GM18511 (cell line): ENCODE data around the gene GNAQ.

Experiments used
- ATAC-seq: cut with Tn5 transposase; IDR thresholded peaks from one replicate; pipeline ENCODE4 v1.9.1; 2021; ENCODE audit warnings: mild to moderate bottlenecking, moderate library complexity; ENCODE audit not compliant: unreplicated experiment

Gene GNAQ

DNA sequence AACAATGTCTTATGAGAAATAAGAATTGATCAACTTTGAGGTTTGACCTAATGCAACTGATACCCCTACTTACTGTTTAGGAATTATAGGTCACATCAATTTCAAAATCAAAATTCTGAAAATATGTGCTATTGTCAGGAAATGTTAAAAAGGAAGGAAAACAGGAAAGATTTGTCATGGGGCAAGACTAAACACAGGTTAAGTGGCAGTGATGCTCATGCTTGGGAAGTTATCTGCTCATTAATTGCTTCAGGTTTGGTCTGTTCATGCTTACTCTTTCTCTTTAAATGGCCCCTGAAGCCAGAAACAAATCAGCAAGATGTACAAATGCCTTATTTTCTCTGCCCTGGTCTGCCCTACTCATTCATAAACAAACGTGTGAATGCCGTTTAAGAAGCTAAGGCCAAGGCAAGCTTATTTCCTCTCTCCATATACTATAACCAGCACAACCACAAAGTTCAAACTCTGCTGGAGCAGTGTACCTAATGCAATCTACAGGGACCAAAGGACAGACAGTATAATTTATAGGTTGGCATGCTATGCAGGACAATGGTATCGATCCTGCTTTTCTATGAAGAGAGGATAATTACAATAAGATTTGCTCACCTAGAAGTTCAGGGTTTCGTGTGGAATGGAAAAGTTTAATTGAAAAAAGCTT, 177.2 kb downstream of the GNAQ start:
- ATAC-seq, result no peak

DNA sequence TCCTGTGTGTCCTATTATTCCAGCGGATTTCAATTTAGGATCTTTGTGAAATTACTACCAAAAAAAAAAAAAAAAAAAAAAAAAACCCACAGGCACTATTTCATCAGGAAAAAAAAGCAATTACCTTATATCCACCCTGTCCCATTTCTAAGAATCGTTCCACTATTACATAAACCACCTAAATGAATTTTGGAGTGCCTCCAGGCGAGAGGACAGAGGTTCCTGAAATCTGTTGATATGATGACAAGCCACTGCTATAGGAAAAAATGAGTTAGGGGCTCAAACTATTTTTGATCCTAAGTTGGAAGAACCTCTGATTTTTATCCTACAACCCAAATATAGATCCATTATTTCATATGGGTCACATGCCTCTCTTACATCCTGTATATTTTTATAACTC, 177.9 kb downstream of the GNAQ start:
- no peak for ATAC-seq

DNA sequence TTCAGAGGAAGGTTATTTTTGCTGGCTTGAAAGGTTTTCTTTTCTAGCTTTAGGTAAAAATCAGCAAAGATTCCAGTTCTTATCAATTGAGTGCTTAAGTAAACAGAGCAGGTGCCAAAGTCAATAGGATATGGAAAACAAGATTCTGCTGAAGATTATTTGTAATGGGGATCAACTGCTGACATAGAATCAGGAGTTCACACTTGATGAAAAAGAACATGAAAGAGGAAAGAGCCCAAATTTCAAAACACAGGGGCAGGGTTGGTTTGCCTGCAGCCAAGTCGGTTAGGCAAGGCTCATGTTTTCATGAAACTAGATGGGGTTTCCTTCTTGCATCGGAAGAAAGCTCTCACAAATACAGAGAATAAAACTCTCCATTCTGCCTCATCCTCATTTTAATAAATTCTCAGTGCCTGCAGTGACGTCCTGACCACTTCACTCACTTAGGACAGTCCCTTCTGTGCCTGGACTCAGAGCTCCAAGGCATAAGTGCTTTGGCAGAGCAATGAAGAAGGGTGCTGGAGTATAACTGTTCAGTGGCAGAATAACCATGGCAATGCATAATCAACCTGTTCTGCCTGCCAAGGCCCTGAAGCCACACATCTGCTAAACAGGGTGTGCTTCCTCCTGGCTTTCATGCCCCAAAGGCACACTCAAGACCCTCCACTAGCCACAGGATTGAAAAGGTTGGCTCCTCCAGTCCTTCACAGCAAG, 179.6 kb downstream of the GNAQ start:
- no peak for ATAC-seq

DNA sequence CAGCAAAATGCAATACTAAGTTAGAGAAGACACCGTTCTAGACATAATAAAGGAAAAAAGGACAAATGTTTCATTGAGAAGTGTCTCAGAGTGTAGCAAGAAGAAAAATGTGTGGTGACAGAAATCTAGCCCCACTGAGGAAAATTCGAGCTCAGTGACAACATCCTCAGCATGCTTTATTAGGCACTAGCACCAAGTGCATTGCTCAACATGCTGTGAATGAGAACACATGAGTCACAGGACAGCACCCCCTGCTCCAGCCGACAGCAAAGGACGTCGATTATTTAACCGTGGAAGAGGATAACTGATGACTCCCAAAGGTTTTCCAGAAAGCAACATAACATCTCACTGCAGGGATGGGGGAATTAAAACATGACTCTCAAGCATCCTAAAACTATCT, 182.7 kb downstream of the GNAQ start:
- no peak for ATAC-seq

DNA sequence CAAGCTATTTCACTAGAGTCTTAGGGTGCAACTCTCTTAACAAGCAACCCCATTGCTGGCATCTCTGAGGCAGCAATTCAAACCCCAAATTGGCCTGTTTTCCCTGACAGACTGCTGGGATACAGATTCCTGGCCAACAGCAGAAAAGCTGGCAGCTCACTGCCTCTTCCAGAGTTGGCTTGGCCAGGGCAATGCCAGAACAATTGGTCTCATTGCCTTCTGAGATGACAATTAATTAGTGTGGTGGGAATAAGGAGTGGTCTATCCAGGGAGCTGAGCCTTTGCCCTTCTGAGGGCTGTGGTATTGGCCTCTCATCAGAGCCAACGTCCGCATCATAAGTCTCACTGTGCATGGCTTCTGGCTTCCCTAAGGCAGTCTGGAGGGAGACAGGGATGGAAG, 183.2 kb downstream of the GNAQ start:
- ATAC-seq, result no peak

DNA sequence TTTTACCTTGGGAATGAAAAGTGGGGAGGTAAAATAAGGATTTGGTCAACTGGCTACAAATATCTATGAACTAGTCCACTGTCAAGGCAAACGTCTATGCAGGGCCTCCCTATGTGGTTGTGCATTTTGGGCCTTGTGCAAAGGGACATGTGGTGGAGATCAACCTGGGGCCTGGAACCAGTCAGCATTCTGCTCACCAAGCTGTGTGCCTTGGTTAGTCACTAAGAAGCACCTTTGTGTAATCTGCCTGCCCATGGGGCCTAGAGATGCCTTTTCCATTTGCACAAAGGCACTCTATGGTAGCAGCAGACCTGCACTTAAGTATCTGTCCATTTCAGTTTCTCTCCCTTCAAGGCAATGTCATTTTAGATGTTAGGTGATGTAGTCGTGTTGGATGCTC, 184.0 kb downstream of the GNAQ start:
- ATAC-seq, result no peak

DNA sequence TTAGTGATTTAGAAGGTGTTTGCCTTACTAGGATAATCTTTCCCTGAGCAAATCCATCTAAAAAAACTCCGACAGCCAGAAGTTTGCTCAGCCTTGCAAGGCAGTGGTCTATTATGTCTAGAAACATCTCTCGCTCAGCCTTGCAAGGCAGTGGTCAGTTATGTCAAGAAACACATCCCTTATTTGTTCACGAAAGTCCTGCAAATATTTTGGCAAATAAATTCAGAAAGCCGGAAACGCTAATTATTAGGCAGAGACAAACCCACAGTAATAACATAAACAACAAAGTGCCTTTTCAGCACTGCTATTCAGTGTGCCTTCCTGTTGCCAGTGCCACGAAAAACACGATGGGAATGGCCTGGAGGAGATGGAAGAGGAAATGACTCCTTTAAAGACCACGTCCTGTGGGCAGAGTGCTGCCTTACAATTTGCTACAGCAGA, 184.5 kb downstream of the GNAQ start:
- ATAC-seq, result no peak

DNA sequence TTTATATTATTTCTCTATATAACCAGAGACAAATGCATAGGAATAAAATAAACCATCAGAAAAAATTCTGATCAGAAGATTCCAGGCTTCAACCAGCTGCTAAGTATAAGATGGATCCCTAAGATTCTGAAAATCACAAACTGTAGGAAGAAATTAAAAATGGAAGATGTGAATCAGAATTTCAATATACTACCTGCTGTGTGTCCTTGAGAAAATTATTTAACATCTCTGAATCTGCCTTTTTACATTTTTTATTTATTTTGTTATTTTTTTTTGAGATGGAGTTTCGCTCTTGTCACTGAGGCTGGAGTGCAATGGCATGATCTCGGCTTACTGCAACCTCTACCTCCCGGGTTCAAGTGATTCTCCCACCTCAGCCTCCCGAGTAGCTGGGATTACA, 187.2 kb downstream of the GNAQ start:
- no peak for ATAC-seq

DNA sequence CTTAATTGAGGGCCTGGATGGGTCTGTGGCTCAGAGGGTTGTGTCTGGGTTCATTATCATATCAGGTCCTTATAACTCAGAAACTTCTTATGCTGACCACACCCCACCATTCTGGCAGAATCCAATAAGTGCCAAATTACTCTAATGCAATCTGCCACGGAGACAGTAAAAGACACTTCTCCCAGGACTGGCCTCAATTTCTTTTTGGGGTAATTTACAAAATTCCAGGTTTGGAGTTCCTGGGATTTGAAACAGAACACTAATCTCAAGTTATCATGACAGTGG, 187.8 kb downstream of the GNAQ start:
- ATAC-seq, result no peak

DNA sequence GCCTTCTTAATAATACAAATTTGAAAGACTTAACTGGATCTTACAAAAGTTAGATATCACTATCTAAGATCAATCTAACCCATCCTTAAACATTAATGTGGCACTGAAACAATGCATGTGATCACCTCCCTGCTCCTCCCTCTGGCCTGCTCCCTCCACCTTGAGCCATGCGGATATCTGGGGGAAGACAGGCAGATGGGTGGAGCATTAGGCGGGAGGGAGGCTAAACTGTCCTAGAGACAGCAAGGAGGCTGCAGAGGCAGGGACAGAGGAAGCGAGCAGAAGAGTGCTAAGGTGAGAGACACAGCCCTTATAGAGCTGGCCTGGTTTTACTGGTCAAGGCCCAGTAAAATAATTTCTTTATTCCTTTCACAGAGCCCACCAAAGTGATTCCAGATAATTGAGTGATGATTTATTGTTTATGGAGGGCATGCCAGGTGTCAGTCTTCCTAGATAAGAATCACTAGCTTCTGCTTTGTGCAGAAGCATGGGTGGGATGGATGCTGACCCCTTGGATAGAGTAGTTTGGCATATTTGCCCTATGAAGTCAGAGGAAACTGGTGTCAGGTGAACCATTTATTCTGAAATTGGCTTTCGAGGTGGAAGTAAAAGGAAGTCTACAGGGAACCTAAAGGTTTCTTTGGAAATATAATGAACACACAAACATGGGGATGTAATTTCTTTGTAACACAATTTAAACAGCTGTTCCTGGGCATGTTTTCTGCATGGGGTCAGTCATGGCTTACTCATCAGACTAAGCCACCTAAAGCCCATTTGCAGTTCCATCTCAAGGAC, 188.3 kb downstream of the GNAQ start:
- no peak for ATAC-seq

DNA sequence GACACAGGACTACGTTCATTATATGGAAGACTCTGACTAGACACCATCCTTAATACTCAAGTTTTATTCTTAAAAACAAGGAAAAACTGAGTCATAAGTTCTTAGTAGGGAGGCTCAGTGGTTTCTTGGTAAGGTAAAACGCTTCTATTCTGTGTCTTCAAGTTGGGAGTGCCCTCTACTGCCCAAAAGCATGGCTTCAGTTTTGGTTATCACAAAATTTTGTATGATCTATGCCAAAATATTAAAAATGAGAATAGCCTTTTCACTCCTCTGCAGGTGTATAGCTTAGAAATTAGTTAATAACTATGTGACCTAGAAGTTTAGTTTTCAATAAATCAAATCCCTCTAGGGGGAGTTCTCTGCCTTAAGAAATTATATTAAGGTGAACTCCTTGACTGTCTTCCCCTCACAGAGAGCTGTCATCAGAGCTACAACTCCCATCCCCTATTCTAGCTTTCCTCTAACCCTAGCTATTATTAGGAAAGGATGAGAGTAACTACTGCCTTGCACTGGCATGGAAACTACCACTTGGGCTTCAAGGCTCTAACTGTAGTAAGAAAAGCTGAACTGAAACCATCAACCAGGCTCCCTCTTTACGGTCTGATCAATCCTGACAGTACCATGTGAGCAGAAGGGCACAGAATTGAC, 189.7 kb downstream of the GNAQ start:
- ATAC-seq, result peak; percentile 86

DNA sequence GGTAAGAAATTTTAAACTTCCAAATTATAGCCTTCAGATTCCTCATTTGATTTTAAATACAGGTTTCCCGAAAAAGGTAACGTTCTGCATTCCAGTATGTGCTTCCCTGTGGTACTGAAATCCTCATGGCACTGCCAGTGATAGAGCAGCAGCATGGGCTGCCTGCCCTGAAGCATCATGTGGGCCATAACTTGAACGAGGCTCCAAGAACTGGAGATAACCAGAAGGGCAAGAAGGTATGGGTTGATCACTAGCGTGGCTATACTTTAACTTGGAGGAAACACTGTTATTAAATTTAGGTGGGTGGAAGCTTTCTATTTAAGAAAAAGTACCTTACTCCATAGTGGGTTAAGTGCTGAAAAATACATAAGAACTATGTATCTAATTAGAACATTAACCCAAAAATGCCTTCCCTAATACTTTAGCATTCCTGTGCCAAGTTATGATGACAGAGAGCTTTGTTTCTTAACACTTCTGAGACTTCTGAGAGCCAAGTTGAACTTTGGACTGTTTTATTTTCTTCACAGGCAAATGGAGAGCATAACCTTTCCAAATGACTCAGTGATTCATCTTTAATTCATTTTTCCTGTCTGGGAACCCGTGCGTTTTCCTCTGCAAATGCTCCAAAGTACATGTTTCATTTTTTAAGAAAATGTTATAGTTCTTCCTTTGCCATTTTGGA, 192.0 kb downstream of the GNAQ start:
- ATAC-seq, result no peak

DNA sequence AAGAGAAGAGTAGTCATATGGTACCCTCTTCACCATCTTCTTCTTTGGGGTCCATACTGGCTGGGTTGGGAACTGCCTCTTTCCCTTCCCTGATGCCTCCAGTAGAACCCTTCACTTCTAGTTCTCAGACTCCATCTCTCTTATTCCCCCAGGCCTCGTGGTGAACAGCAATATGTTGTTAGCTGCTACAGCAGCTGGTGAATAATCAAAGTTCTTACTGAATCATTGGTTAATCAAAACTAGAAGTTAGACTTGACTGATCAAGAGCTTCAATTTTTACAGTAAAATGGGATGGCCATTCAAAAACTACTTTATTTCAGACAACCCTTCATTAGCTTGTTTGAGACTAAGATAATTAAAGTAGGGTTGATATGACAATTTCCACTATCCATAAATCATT, 192.6 kb downstream of the GNAQ start:
- ATAC-seq, result no peak

DNA sequence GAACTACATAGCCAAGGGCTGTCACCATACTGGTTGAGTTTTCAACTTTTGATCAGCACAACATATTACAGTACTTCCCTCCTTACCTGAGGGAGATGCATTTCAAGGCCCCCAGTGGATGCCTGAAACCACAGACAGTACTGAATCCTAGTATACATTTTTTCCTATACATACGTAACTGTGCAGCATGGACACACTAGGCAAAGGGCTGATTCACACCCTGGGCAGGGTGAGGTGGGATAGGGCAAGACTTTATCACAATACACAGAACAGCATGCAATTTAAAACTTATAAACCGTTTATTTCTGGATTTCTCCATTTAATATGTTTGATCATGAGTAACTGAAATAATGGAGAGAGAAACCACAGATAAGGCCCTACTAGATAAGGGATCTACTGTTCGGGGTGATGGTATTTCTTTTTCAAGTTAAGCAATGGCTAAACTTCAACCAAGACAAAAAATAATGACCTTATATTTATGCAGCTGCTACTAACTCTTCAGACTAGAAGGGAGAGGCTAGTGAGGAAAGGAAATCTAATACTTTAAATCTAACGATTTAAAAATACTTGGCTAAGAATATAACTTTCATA, 196.6 kb downstream of the GNAQ start:
- ATAC-seq, result no peak

DNA sequence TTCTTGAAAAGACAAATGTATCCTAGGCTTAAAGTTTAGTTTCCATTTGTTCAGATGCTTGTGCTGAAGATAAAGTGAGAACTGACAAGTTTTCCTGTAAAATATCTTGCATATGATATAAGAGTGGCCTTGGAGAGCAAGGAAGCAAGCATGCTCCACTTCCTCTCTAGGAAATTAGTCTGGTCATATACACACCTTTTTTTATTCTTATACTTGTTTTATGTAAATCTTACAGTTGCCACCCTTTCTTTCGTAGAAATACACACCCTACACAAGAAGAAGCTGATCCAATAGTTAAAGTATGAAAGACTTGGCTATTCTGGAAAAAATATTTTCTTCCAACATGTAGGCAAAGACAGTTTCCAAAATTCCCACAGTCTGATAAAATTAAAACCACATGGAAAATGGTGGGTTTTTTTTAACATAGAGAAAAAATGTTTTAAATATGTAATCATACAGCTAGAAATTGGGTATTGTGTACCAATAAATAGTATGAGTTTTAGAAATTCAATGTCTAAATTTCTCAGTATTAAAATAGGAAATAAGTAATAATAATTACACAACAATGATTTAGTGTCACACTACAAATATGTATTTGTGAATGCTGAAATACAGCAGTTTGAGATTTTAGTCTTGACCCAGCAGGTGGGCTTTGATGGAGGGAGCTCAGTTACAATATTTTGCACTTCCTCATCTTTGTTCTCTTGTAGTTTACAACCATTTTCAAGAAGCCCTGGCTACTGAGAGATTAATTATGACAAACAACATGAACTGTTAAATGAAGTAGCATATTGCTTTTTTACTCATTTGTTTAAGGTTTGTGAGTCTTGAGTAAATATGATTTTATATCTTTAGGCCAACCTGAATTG, 197.8 kb downstream of the GNAQ start:
- no peak for ATAC-seq

DNA sequence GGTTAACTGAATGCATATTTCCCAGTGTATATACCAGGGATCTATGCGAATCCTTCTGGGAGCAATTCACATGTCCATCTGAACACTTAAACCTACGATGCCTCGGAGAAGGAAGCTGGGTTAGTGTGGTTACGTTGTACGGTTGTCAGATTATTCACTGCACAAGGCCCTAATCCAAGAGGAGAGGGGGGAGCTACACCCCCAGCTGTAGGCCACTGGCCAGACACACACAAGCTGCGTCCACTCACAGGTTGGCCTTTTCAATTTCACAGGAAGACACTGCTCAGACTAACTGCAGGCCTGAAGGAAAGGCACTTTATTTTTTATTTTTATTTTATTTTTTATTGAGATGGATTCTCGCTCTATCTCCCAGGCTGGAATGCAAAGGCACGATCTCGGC, 199.0 kb downstream of the GNAQ start:
- no peak for ATAC-seq

DNA sequence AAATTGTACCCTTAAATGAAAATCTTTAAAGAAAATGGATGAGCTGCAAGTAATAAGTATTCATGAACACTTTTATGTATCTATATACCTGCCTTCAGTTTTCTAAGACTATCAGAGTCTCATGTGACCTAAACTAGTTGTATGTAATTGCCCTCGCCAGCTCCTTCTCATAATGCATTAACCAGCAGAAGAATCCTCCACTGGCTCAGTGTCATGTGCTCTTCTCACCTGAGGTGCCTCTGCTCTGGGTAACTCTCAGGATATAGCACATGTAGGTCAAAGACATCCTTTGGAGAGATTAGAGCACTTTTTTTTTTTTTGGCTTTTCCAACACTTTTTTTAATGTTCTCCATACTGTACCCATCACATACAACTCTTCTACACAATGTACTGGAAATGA, 199.8 kb downstream of the GNAQ start:
- ATAC-seq, result no peak

DNA sequence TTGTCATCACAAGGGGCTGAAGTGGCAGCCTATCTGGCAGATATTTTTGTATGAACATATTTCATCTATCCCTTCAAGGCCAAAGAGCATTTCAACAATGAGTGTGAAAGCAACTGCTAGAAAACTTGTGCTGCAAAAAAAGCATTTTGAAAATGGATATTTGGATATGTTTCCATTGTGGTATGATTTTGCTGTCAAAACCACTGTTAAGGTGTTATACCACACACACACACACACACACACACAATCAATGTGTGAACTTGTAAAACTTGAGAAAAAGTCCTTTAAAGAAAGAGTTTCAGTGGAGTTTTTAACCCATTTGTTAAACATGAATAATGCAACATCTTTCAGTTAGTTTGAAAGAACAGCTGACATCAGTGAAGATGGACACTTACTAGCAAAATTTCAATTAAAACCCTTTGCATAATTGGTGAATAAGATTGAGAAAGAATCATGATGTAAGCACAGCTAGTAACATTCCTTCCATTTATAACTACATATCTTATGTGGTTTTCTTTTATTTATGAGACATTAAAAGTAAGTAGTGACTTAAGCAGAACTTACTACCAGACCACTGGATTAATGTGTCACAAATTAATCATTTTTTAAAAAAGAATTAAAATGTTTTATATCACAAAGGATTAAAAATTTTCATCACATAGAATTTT, 200.9 kb downstream of the GNAQ start:
- no peak for ATAC-seq

DNA sequence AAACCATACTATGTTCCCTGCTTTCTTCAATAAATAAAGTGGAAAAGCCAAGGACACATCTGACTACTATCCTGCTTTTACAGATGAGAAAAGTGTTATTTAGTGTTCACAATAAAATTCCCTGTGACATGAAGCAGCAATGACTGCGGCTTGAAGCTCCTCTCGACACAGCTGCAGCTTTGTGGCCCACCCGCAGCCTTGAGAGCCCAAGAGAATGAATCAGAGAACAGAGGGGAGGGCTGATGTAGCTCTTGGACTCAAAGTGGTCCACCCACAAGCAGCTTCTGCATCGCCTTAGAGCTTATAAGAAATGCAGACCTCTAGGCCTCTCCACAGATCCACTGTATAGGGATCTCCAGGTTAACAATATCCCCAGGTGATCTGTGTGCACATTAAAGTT, 202.2 kb downstream of the GNAQ start:
- no peak for ATAC-seq
